NCI-H226 (cell line): ENCODE measurements around the gene SEMA4C.

ENCODE experiments used
- DNase-seq: peaks from one replicate; pipeline ENCODE4 v3.0.0-alpha.2; 2015

The SEMA4C gene, protein sequence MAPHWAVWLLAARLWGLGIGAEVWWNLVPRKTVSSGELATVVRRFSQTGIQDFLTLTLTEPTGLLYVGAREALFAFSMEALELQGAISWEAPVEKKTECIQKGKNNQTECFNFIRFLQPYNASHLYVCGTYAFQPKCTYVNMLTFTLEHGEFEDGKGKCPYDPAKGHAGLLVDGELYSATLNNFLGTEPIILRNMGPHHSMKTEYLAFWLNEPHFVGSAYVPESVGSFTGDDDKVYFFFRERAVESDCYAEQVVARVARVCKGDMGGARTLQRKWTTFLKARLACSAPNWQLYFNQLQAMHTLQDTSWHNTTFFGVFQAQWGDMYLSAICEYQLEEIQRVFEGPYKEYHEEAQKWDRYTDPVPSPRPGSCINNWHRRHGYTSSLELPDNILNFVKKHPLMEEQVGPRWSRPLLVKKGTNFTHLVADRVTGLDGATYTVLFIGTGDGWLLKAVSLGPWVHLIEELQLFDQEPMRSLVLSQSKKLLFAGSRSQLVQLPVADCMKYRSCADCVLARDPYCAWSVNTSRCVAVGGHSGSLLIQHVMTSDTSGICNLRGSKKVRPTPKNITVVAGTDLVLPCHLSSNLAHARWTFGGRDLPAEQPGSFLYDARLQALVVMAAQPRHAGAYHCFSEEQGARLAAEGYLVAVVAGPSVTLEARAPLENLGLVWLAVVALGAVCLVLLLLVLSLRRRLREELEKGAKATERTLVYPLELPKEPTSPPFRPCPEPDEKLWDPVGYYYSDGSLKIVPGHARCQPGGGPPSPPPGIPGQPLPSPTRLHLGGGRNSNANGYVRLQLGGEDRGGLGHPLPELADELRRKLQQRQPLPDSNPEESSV

DNA sequence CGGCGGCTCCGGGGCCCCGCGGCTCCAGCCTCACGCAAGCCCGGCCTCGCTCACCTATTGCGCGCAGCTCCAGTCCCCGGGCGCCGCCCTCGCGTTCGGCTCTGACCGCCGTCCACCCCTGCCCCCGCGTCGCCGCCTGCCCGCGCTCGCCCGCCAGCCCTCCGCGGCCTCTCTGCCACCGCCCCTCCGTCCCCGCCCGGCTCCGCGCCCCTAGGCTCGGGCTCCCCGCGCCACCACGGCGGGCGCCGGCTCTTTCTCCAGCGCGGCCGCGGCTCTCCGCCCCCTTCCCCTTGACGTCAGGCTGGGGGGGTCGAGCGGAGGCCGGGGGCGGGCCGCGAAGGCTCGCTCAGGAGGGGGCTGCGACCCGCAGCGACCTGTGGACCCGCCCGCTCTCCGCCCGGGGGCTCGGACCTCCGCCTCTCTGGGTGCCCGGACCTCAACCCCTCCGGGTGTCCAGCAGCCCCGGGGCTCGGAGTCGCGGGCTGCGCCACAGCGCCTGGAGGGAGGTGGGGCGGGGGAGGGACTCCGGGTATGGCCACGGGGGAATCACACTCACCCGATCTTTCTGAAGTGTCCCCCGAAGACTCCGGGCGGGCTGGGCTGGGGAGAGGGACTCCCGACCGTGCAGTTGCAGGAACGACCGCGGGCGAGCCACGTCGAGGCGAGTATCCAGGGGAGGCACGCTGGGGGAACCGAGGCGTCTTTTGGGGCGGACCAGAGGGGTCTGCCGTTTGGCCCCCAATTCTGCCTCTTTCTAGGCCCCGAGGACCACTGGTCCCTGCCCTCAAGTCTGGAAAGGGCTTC is at the start of gene SEMA4C:
SEMA4C (minus strand) TSS at position 259 of the 804 bp plus-strand sequence. CDS start 2,194 bp downstream, outside the sequence.
- DNase-seq = peak; percentile 23

DNA sequence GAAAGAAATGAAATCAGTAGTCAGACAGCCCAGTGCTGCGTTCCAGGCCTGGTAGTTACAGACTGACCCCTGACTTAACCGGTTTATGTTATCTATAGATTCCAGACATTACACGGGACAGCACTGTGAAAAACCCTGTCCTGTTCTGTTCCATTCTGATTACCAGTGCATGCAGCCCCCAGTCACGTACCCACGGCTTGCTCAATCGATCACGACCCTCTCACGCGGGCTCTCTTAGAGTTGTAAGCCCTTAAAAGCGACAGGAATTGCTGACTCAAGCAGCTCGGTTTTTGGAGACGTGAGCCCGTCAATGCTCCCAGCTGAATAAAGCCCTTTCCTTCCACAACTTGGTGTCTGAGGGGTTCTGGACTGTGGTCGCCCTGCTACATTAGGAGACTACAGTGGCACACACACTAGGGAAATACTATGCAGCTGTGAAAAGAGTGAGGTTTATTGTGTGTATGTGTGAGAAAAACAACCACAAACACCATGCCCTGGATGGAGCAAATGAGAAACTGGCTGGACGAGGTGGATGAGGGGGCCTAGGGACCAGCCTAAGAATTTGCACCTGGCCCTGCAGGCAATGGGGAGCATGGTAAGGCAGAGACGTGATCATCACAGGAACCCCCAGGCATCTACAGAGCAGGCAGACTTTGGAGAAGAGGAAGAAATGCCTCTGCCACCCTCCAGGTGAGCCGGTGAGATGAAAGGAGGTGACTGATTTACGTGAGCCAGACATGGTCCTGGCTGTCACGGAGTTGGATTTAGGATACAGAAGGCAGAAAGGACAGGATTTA is 49.1 kb upstream of the SEMA4C start:
- DNase-seq = no peak

DNA sequence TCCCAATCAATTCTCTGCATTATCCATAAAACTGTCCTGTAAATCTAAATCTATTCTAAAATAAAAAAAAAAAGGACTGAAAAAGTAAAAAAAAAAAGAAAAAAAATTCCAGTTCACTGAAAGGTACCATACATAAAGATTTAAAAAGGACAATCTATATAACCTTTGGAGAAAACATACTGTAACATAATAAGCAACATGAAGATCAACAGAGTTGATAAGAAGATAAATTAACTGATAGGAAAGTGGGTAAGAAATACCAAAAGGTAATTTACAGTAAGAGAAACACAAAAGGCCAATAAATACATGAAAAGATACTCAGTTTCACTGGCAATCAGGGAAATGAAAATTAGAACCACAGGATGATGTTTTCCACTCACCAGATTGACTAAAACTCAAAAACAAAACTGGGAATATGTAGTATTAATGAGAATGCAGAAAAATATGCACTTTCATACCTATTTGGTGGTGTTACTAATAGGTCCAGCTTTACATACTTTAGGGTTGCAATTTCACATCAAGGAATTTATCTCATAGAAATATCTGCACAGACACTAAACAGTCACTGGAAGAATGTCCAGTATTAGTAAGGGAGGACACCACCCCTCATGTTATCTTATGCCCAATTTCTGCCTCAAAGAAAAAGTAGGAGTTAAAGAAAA is 48.3 kb upstream of the SEMA4C start:
- no peak for DNase-seq

DNA sequence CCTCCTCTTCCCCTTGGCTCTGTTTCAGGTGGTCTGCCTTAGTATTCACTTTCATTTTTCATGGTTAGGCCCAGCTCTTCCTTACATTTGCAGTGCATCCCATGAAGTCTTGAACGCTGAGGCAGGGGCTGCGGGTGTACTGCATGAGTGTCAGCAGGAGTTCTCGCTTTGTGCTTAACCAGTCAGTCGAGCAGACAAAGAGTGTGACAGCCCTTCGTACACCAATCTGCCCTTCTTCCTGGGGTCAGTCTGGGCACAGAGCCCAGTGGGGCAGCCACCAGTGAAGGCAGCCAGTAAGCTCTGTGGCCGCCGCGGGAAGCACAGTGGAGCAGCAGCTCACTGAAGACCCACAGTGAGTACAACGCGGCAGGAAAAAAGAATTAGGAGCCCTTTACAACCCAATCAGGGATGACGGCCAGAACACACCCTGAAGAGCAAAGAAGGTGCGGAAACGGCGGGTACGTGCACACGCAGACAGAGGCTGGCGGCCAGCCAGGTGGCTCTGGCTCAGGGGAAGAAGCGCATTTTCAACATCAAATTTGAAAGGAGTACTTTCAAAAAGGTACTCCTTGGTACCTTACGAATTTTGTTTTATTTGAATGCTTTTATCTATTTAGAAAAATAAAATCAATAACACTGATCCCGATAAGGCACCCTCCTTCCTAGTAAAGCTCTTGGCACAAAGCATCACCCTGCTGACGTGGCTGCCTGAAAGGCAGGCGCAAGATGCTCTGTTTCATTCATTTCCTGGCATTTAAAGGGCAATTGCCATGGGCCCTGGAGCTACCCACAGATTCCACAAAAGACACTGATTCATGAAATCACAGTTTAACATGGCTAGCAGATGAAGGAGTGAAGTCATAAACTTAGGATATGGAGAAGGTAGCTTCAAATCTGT is 47.0 kb upstream of the SEMA4C start:
- no peak for DNase-seq

DNA sequence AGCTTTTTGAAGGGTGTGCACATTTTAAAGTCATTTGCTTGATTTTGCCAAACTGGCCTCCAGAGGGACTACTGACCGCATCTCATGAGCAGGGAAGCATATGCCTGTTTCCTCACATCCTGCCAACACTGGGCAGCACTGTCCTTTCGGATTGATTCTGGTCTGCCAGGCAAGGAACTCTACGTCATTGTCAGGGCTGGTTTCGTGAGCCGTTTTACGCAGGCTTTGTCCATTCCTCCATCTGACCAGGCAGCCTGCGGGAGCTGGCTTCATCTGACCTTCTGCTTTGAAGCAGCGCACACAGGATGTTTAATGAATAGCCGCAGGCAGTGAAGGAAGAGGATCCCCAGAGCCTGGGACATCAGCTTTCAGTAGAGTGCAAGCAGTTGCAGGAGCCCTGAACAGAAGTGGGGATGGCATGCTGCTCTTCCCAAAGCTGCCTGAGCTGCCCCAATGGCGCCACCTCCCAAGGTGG is 46.3 kb upstream of the SEMA4C start:
- no peak for DNase-seq

DNA sequence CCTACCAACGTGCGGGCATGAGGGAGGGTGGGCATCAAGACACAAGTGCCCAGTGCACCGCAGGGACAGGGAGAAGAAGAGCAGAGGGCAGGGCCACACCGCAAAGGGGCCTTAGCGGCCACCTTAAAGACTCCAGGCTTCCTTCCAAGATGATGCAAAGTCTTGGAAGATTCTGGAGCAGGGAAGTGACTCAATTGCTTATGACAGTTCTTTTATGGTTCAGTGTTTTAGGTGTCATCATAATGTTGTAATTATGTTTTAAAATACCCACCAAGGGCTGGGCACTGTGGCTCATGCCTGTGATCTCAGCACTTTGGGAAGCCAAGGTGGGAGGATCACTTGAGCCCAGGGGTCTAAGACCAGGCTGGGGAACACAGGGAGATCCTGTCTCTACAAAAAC is 44.5 kb upstream of the SEMA4C start:
- DNase-seq = no peak

DNA sequence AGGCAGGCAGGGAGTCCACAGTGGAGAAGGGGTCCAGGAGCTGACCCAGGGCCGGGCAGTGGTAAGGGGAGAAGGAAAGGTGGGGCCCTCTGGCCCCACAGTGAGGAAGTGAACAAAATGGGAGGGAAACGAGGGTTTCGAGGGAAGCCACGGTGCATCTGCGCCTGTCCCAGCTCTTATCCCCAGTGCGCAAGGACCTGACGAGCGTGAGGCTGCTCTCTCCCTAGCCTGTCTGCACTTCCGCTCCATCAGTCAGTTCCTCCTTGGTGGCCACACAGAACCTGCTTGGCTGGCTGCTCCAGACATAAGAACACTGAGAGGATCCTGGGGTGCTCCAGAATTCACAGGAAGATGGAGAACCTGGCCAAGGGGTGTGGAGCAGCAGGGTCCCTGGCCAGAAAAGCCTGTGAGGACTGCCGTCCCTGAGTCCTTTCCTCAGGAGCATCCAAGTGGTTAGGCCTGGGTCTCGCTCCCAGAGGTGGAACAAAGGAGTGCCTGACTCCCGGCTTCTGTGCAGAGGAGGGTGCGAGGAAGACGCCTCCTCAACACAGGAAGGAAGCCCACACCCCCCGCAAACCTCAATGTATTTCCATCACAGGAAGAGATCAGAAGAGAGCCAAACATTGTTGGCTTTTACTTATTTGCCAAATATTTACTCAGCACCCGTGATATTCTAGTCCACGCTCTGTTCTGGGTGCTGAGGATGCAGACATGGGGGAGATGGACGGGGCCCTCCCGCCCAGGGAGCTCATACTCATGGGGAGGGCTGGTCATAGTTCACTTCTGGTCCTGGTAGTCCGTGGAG is 43.7 kb upstream of the SEMA4C start:
- no peak for DNase-seq

DNA sequence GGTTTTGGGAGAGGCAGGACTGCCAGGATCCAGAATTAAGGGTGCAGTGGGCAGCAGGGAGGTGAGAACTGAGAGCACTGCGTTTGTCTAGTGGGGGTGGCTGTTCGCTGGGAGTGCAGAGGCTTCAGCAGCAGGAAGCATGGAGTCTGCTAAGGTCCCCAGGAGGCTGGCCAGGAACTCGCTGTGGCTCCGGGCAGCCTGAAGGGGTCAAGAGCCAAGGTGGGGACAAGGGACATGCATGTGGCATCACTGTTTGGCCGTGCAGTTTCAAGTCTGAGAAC is 43.2 kb upstream of the SEMA4C start:
- no peak for DNase-seq

DNA sequence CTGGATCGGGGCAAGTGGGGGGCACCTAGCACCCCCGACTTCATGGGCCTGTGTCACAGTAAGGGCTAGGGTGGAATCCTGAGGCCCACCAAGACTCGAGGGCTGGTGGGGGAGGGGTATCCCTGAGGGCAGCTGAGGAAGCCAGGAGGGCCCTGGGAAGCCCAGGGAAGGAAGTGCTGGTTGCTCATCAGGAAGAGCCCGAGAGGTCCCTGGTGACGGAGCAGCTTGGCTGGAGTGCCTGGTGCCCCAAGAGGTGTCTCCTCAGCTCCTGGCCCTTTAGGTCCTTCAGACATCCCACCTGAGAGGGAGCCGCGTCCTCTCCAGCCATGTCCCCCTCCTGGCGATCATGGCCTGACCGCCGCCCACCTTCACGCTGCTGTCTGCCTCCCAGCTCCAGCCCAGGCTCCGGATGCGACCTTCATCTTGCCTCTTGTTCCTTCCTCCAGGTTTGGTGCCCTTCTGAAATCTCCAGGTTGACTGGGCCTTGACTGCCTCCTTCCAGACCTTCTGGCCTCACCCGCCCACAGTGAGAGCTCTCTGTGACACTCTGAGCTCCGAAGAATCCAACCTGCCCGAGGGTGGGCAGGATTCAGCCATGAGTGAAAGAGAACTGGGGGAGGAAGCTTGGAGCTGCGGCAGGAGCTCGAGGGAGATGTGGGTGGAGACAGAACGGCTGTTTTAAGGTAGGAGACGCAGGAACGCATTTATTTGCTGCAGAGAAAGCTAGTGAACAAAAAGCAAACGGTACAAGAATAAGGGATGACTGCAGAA is 42.7 kb upstream of the SEMA4C start:
- no peak for DNase-seq

DNA sequence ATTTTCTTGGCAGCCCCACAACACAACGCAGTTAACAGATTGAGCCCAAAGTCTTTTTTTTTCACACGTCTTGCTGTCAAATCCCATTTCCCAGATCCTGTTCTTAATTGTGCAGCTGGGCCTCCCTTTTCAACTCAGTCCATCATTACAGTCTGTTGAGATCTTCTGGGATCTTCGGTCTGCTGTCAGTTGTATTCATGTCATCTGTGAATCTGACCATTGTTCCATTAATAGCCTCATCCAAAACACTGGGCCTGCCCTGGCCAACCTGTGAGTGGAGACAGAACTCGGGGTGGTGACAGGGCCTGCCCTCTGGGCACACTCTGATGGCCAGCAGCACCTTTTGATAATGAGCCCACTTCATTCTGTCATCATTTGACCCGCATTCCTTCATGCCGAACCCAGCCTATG is 39.7 kb upstream of the SEMA4C start:
- no peak for DNase-seq

DNA sequence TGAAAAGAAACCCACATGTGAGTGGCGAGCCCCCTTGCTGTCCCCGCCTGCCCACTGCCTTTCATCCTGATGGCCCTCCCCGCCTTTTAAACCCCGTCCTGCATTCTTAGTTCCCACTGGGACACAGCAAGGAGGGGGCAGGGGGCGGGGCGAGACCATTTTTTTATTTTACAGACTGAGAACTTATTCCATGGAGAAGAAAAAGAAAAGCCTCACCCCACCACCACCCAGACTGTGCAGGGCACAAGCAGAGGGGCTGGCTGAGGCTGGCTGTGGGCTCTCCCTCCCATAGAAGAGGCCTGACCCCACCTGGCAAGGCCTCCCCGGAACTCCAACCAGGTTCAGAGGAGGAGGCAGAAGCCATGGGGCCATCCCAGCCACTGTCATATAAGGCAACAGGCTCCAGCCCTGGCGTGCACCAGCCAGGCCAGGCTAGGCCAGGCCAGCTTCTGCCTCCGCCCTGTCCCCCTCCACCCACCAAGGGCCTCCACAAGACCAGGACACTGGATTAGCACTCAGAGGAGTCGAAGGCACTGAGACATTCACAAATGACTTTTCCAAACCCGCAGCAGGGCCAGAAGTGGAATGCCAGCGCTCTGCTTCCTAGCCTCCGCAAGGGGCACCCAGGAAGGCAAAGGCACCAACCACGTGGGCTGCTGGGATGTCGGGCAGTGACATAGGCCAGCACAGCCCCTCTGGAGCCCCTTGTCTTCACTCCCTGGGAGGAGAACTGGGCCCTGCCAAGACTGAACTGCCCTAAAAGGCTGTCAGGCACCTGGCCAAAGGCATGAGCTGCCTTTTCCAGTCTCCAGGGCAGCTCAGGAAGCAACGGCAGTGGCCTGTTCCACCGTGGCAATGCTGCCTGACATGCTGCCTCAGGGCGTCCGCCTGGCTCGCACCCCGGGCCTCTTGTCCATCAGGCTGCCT is 37.5 kb upstream of the SEMA4C start:
- DNase-seq = no peak

DNA sequence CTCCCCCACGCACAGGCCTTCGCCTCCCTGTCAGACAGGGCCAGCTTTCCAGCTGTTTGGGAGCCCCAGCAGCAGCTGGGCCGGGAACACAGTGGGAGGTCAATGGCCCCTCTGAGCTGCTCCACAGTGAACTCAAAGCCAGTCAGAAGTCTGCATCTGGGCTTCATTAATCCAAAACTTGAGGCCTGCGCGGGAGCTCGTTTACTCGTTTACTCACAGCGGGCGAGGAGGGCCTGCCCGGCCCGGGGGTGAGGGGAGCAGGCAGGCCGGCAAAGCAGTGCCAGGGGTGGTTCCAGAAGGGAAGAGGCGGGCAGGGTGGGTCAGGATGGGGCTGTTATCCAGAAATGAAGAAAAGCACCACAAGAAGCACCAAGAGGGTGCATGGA is 36.8 kb upstream of the SEMA4C start:
- no peak for DNase-seq

DNA sequence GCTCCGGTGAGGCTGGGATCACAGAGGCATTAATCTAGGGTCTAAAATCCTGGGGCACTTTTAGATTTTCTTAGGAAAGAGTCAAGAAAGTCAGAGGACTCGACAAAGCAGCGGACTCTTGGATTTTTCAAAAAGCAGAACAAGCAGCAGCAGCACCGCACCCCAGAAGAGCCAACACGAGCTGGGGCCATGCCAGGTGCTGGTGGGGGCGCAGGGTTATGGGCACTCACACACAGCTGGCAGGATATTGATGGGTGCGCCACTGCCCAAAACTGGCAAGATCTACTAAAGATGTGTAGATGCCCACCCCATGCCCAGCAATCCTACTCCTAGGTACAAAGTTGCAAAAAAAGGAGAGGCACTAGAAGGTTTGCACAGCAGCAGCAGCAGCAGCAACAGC is 33.9 kb upstream of the SEMA4C start:
- DNase-seq = no peak

DNA sequence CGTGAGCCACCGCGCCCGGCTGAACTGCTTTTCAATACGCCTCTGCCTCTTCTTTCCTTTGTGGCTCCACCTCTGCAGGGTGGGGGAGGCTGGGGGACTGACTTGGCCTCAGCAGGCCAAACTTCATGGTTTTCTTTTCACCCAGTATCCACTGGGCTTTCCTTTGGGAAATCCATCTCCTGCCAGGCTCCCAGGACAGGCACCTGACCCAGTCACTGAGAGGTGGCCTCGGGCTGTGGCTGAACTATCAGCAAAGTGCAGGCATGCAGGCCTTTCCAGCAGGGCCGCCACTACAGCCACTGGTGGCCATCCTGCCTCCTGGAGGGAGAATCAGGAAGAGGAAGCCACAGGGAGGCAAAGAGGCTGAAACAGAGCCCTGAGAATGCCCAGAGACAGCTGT is 33.4 kb upstream of the SEMA4C start:
- DNase-seq = no peak

DNA sequence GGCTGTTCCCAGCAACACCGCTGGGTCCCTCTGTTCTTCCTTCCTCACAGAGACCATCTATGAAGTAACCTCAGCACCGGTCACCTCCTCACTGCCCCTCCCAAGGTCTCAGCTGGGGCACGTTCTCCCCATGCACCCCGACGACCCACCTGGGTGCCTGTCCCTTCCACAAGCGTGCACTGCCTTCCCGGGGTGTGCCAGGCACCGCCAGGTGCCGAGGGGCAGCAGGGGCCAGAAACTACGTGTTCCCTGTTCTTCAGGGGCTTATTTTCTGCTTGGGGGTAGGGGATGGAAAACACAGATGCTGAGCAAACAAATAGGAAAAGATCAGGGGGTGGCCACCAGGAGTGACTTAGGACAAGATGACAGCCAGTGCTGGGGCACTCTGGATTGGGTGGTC is 30.4 kb upstream of the SEMA4C start:
- no peak for DNase-seq

DNA sequence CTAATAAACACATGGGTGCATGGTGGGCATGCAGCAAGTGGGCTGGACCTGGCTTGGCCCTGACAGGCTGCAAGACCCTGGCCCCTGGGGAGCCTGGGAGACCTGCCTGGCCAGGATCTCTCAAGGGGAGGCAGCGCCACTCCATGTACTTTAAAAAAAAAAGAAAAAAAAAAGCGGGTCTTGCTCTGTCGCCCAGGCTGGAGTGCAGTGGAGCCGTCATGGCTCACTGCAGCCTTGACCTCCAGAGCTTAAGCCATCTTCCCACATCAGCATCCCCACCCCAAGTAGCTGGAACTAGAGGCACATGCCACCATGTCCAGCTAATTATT is 29.5 kb upstream of the SEMA4C start:
- no peak for DNase-seq

DNA sequence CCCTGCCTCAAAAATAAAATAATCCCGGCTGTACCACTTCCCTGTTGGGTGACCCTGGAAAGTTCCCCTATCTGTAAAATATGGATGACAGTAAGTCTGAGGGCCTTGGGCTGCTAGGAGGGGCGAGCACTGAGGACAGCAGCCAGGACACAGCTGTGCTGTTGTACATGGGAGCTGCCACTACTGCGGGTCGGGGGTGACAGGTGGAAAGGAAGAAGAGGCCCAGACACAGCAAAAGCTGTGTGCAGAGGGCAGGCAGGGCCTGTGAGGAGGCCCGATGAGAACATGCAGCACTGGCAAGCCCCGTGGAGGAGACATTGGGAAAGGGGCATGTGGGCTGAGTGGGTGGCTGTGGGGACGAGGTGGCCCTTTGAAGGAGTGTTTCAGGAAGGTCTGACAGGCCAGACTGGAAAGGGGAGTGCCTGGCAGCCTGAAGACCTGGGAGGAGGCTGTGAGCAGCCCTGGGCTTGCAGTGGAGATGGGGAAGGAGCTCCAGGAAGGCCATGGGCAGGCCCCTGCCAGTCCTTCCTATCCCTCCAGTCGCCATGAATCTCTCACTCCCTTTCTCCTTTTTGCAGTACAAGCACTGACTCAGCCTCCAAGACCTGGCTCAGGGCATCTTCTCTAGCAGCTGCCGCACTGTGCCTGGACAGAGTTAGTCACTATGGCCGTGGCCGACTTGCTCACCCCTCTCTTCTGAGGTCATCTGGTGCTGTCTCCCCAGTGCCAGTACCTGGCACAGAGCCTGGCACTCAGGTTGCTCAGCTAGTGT is 28.9 kb upstream of the SEMA4C start:
- no peak for DNase-seq

DNA sequence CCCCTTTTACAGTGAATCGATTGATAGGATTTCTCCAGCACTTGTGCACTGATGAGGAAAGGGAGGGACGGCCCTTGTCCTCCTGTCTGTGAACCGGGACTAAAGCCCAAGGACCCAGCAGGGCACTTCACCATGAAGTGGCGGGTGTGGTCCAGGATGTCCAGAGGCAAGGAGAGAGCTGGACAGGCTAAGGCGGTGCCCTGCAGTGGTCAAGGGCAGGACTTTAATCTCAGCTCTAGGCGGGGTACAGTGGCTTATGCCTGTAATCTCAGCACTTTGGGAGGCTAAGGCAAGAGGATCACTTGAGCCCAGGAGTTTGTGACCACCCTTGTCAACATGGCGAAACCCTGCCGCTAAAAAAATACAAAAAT is 28.2 kb upstream of the SEMA4C start:
- no peak for DNase-seq
